Mammary epithelial cell (primary cell): ENCODE results near the gene TTC39C.

Experiments
- EZH2 ChIP-seq: IDR thresholded peaks from 2 replicates; pipeline ENCODE4 v1.6.1; 2012; ENCODE audit warnings: low read length, inconsistent platforms, borderline replicate concordance
- TF ChIP-seq, protein P1 (sequence below), 2 donors: IDR thresholded peaks in 1 of 2; conservative IDR thresholded peaks in 1 of 2; 2 replicates each; pipeline ENCODE4 v1.5.1; 2011 to 2012; ENCODE audit warnings: inconsistent platforms in 2 of 2, low read length in 2 of 2, mild to moderate bottlenecking in 2 of 2, control low read depth in 1 of 2, low read depth in 1 of 2; ENCODE audit not compliant: insufficient read depth in 1 of 2; ENCODE audit errors: extremely low read depth in 1 of 2

DNA sequence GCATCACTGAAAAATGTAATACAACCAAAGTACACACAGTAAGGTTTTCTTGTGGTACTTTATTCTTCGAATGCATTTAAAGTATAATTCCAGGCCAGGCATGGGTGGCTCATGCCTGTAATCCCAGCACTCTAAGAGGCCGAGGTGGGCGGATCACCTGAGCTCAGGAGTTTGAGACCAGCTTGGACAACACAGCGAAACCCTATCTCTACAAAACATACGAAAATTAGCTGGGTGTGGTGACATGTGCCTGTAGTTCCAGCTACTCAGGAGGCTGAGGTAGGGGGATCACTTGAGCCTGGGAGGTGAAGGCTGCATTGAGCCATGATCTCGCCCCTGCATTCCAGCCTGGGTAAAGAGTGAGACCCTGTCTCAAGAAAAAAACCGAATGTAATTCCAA lies 3.9 kb upstream of the TTC39C start:
- TF ChIP-seq, protein P1, sequence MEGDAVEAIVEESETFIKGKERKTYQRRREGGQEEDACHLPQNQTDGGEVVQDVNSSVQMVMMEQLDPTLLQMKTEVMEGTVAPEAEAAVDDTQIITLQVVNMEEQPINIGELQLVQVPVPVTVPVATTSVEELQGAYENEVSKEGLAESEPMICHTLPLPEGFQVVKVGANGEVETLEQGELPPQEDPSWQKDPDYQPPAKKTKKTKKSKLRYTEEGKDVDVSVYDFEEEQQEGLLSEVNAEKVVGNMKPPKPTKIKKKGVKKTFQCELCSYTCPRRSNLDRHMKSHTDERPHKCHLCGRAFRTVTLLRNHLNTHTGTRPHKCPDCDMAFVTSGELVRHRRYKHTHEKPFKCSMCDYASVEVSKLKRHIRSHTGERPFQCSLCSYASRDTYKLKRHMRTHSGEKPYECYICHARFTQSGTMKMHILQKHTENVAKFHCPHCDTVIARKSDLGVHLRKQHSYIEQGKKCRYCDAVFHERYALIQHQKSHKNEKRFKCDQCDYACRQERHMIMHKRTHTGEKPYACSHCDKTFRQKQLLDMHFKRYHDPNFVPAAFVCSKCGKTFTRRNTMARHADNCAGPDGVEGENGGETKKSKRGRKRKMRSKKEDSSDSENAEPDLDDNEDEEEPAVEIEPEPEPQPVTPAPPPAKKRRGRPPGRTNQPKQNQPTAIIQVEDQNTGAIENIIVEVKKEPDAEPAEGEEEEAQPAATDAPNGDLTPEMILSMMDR (conservative IDR thresholded peaks at IDR 0.05 in 1 of 2, IDR thresholded peaks at IDR 0.05 in 1 of 2; ENCODE audit: extremely low read depth in 1 of 2, insufficient read depth in 1 of 2, low read depth in 1 of 2, low read length in 2 of 2), result no peak
- TF ChIP-seq EZH2, result no peak
